ENCODE data around the gene RHOG.

RHOG gene

GRCh38 chr11:3840870-3841425, at the start of gene RHOG:
Gene RHOG (minus strand): TSS chr11:3840959. CDS start chr11:3828138, 12,821 bp downstream.
- H3K27ac ChIP-seq = peak within 1 kb of the TSS; percentile 84
- in situ Hi-C loops (cut with HindIII; ENCODE audit: low pct_ligation_motif_present, low sequenced_read_pairs) = loop anchor here (25.0 kb wide), 1 partner anchor 221 kb away; no protein-coding TSS in a partner anchor
- no peak for DNase-seq
- TF ChIP-seq, protein P1, sequence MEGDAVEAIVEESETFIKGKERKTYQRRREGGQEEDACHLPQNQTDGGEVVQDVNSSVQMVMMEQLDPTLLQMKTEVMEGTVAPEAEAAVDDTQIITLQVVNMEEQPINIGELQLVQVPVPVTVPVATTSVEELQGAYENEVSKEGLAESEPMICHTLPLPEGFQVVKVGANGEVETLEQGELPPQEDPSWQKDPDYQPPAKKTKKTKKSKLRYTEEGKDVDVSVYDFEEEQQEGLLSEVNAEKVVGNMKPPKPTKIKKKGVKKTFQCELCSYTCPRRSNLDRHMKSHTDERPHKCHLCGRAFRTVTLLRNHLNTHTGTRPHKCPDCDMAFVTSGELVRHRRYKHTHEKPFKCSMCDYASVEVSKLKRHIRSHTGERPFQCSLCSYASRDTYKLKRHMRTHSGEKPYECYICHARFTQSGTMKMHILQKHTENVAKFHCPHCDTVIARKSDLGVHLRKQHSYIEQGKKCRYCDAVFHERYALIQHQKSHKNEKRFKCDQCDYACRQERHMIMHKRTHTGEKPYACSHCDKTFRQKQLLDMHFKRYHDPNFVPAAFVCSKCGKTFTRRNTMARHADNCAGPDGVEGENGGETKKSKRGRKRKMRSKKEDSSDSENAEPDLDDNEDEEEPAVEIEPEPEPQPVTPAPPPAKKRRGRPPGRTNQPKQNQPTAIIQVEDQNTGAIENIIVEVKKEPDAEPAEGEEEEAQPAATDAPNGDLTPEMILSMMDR (IDR thresholded peaks at IDR 0.05; ENCODE audit: low read depth, low read length, missing control alignments) = no peak
- no peaks in the 10 kb centered on the region for H3K27me3 ChIP-seq (replicated peaks)
- peak within 1 kb of the TSS; percentile 73 for H3K4me3 ChIP-seq (ENCODE audit: low read depth, low read length)
- no peaks in the 10 kb centered on the region for H3K36me3 ChIP-seq (replicated peaks)

DNA sequence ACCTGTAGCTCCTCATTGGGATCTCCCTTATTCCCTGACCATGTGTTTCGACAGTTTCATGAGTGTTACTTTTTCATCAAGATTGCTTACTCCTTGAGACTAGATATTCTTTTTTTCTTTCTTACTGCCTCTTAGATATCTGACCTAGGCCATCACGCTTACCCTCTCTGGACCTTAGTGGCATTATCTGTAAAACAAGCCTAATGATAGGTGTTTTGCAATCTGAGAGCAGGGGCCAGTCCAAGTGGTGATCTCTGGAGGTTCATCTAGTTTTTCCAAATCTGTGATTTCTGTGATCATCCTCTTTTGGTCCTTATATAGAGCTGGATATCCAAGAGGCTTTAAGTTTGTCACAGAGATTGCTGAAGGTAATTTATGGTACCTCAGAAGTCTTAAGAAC, 49.3 kb upstream of the RHOG start:
- TF ChIP-seq, protein P1 (IDR thresholded peaks at IDR 0.05; ENCODE audit: low read depth, low read length, missing control alignments) = no peak
- in situ Hi-C loops (cut with HindIII; ENCODE audit: low pct_ligation_motif_present, low sequenced_read_pairs) = no loop called here
- H3K27ac ChIP-seq = no peak overlapping the region

DNA sequence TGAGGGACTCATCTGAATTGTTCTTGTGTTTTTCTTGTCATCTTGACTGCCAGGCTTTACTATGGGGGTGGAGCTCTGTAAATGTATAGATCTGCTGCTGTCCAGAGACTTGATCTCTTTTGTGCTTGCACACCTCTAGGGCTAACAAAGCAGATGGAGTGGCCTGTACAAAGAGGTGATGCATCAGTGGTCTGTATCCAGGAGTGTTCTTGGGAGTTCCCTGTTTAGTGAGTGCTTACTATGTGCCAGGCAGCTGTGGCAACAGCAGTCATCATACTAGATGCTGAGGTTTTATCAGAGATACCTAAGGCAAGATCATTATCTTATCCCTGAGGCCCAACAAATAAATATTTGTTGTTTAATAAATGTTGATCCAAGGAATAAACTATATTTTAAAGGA, 48.1 kb upstream of the RHOG start:
- in situ Hi-C loops (cut with HindIII; ENCODE audit: low pct_ligation_motif_present, low sequenced_read_pairs) = no loop called here
- Histone ChIP-seq H3K36me3 (replicated peaks) (no peaks in the 10 kb centered on the region), H3K27ac (no peak overlapping the region), H3K4me3 (ENCODE audit: low read depth, low read length) (no peak overlapping the region), H3K27me3 (replicated peaks) (no peaks in the 10 kb centered on the region)
- TF ChIP-seq, protein P1 (IDR thresholded peaks at IDR 0.05; ENCODE audit: low read depth, low read length, missing control alignments) = no peak
- no peak for DNase-seq

More for the DNA sequence above, 49.3 kb upstream of the RHOG start:
- Histone ChIP-seq H3K4me3 (ENCODE audit: low read depth, low read length) (no peak overlapping the region), H3K36me3 (replicated peaks) (no peaks in the 10 kb centered on the region), H3K27me3 (replicated peaks) (no peaks in the 10 kb centered on the region)
- no peak for DNase-seq

DNA sequence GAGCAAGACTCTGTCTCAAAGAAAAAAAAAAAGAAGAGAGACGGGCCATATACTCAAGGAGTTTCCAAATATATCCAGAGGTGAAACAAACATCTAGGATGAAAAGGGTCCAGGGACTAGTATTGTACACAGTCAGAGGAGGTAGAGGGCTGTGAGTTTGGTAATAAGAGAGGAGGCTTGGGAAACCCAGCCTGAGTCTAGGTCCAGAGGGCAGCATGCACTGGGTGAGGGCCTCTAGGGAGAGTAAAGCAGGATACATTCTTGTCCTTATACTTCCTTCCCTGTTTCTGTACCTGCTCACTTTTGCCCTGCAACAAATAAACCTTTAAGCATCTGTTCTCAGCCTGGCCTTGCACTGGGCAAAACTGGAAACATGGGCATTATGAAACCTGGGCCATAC, 46.2 kb upstream of the RHOG start:
- Histone ChIP-seq H3K36me3 (replicated peaks) (no peaks in the 10 kb centered on the region), H3K4me3 (ENCODE audit: low read depth, low read length) (no peak overlapping the region), H3K27ac (no peak overlapping the region), H3K27me3 (replicated peaks) (no peaks in the 10 kb centered on the region)
- no peak for DNase-seq
- TF ChIP-seq, protein P1 (IDR thresholded peaks at IDR 0.05; ENCODE audit: low read depth, low read length, missing control alignments) = no peak
- in situ Hi-C loops (cut with HindIII; ENCODE audit: low pct_ligation_motif_present, low sequenced_read_pairs) = no loop called here

GRCh38 chr11:3885855-3886254, 45.1 kb upstream of the RHOG start:
- Histone ChIP-seq H3K27ac (no peak overlapping the region), H3K36me3 (replicated peaks) (no peaks in the 10 kb centered on the region), H3K27me3 (replicated peaks) (no peaks in the 10 kb centered on the region), H3K4me3 (ENCODE audit: low read depth, low read length) (no peak overlapping the region)
- DNase-seq = peak; percentile 10
- in situ Hi-C loops (cut with HindIII; ENCODE audit: low pct_ligation_motif_present, low sequenced_read_pairs) = no loop called here
- TF ChIP-seq, protein P1 (IDR thresholded peaks at IDR 0.05; ENCODE audit: low read depth, low read length, missing control alignments) = no peak

DNA sequence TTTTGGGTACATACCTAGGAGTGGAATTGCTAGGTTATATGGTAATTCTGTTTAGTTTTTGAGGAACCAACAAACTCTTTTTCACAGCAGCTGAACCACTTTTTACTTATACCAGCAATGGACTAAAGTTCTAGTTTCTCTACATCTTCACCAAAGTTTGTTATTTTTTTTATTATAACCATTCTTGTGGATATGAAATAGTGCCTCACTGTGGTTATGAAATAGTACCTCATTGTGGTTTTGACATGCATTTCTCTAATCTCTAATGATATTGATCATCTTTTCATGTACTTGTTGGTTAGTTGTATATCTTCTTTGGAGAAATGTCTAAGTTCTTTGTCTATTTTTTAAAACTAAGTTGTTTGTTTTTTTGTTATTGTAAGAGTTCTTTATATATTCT, 41.9 kb upstream of the RHOG start:
- Histone ChIP-seq H3K36me3 (replicated peaks) (no peaks in the 10 kb centered on the region), H3K27me3 (replicated peaks) (no peaks in the 10 kb centered on the region), H3K27ac (no peak overlapping the region), H3K4me3 (ENCODE audit: low read depth, low read length) (no peak overlapping the region)
- in situ Hi-C loops (cut with HindIII; ENCODE audit: low pct_ligation_motif_present, low sequenced_read_pairs) = no loop called here
- DNase-seq = no peak
- TF ChIP-seq, protein P1 (IDR thresholded peaks at IDR 0.05; ENCODE audit: low read depth, low read length, missing control alignments) = no peak
